Endodermal cell (in vitro differentiated cells): Measurements from ENCODE around the gene PDGFA. TPM values are rescaled to one million over a fixed set of nuclear protein-coding genes. Genes with fewer than 3 reads are reported as not detected.

Experiments
- DNase-seq: peaks from one replicate; pipeline ENCODE4 v3.0.0-alpha.2; 2017
- H3K27ac ChIP-seq: 2 replicates; pipeline ENCODE4 v1.5.1; 2013; ENCODE audit warnings: mild to moderate bottlenecking, low read depth, low read length, moderate library complexity
- H3K27me3 ChIP-seq: 2 replicates; pipeline ENCODE4 v1.6.1; 2013; ENCODE audit warnings: mild to moderate bottlenecking, low read length, moderate library complexity; ENCODE audit not compliant: insufficient read depth, control insufficient read depth, poor library complexity, severe bottlenecking
- H3K36me3 ChIP-seq: 2 replicates; pipeline ENCODE4 v1.7.0; 2013; ENCODE audit warnings: mild to moderate bottlenecking, low read length, moderate library complexity; ENCODE audit not compliant: control insufficient read depth, insufficient read depth
- H3K4me1 ChIP-seq: one replicate; pipeline ENCODE4 v1.7.0; 2013; ENCODE audit warnings: low read length; ENCODE audit not compliant: control insufficient read depth, insufficient read depth
- H3K4me3 ChIP-seq: 2 replicates; pipeline ENCODE4 v1.5.1; 2013; ENCODE audit warnings: mild to moderate bottlenecking, low read length, moderate library complexity
- H3K9ac ChIP-seq: 2 replicates; pipeline ENCODE4 v1.6.1; 2013; ENCODE audit warnings: mild to moderate bottlenecking, low read length, moderate library complexity; ENCODE audit not compliant: poor library complexity, severe bottlenecking; ENCODE audit errors: extremely low read depth
- H3K9me3 ChIP-seq: 2 replicates; pipeline ENCODE4 v1.6.1; 2013; ENCODE audit warnings: mild to moderate bottlenecking, low read length, moderate library complexity; ENCODE audit not compliant: control insufficient read depth
- H3K27ac Mint-ChIP-seq: 2 replicates; pipeline ENCODE4 v1.8.0; 2020; ENCODE audit warnings: mixed read lengths
- H3K27me3 Mint-ChIP-seq: 2 replicates; pipeline ENCODE4 v1.8.0; 2021; ENCODE audit warnings: mild to moderate bottlenecking, mixed read lengths; ENCODE audit not compliant: insufficient read depth
- H3K36me3 Mint-ChIP-seq: 2 replicates; pipeline ENCODE4 v1.8.0; 2020; ENCODE audit warnings: low read depth, mixed read lengths
- H3K4me1 Mint-ChIP-seq: 2 replicates; pipeline ENCODE4 v1.8.0; 2020; ENCODE audit warnings: mixed read lengths
- H3K4me3 Mint-ChIP-seq: 2 replicates; pipeline ENCODE4 v1.8.0; 2020; ENCODE audit warnings: mild to moderate bottlenecking, moderate library complexity, mixed read lengths
- H3K9me3 Mint-ChIP-seq: 2 replicates; pipeline ENCODE4 v1.8.0; 2020; ENCODE audit warnings: mild to moderate bottlenecking, mixed read lengths
- WGBS, 2 experiments: methylation state at CpG; one replicate each; pipeline versions ENCODE4 v1.1.5 to v1.1.7; 2013; ENCODE audit warnings: missing lambda C conversion rate in 2 of 2, mixed read lengths in 1 of 2; ENCODE audit not compliant: insufficient coverage in 1 of 2, insufficient read length in 1 of 2; 5-methylcytosine and 5-hydroxymethylcytosine counted together
- total RNA-seq, 2 donors: library from RNA; stranded (reverse); fragmentation: NEBNext Ultra II Directional in 1 of 2; extraction: Animal tissue kit (Norgen Biotek cat#: 25700) in 1 of 2; gene quantifications; 2 replicates in 1 of 2; 3 replicates in 1 of 2; pipeline ENCODE4 v1.2.1, GENCODE V29; 2021
- TF ChIP-seq, protein P1 (sequence below): fragments of 200-600 bp; sonication (generic); conservative IDR thresholded peaks from 2 replicates; pipeline ENCODE4 v1.5.0; 2021; ENCODE audit warnings: antibody characterized with exemption, mild to moderate bottlenecking

PDGFA gene
- total RNA-seq, 2 donors from 2014 or later: 11.9 to 24.1 TPM

DNA sequence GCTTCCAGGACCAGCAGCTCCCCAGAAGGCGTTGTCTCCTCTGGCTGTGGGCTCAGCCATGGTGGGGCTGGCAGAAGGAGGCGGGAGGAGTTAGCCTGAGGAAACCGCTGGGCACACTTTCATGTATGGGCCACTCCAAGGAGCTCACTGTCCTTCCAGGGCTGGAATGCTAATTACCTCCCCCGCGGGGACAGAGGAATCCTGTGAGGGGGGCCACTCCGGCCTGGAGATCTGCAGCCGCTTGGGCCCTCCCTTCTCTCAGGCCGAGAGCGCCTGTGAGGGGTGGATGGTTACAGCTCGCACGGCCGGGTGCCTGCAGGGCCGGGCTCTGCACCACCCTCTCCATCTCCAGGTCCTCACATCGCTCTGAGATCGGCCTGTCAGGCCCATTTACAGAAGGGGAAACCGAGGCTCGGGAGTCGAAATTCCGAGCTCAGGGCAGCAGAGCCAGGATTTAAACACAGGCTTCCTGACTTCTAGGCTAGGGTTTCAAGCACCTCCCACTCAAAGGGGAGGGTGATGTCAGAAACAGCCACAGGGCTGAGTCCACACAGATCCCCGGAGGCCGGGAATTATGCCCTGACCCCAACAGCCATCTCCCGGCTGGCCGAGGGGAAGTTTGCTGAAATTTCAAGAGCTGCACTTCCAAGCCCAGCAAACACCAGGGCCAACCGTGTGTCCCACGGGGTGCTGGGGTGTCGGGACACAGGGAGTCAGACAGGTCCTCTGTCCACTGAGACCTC lies 59.1 kb downstream of the PDGFA start:
- TF ChIP-seq, protein P1, sequence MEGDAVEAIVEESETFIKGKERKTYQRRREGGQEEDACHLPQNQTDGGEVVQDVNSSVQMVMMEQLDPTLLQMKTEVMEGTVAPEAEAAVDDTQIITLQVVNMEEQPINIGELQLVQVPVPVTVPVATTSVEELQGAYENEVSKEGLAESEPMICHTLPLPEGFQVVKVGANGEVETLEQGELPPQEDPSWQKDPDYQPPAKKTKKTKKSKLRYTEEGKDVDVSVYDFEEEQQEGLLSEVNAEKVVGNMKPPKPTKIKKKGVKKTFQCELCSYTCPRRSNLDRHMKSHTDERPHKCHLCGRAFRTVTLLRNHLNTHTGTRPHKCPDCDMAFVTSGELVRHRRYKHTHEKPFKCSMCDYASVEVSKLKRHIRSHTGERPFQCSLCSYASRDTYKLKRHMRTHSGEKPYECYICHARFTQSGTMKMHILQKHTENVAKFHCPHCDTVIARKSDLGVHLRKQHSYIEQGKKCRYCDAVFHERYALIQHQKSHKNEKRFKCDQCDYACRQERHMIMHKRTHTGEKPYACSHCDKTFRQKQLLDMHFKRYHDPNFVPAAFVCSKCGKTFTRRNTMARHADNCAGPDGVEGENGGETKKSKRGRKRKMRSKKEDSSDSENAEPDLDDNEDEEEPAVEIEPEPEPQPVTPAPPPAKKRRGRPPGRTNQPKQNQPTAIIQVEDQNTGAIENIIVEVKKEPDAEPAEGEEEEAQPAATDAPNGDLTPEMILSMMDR: no peak
- DNase-seq: peak; percentile 80
- no peak overlapping the region for H3K4me3 ChIP-seq
- no peak overlapping the region for H3K27ac ChIP-seq
- no peaks in the 10 kb centered on the region for H3K27me3 ChIP-seq
- H3K9me3 Mint-ChIP-seq: no peaks in the 10 kb centered on the region
- no peak overlapping the region for H3K9ac ChIP-seq
- peaks cover 4% of the 10 kb centered on the region for H3K4me1 ChIP-seq
- no peaks in the 10 kb centered on the region for H3K36me3 Mint-ChIP-seq
- no peaks in the 10 kb centered on the region for H3K4me1 Mint-ChIP-seq
- H3K36me3 ChIP-seq: no peaks in the 10 kb centered on the region
- no peaks in the 10 kb centered on the region for H3K27me3 Mint-ChIP-seq
- no peak overlapping the region for H3K4me3 Mint-ChIP-seq
- H3K27ac Mint-ChIP-seq: no peak overlapping the region
- no peaks in the 10 kb centered on the region for H3K9me3 ChIP-seq
- WGBS, 2 experiments: 47 to 66% methylated on average over 9 to 26 of the region's 26 CpGs

DNA sequence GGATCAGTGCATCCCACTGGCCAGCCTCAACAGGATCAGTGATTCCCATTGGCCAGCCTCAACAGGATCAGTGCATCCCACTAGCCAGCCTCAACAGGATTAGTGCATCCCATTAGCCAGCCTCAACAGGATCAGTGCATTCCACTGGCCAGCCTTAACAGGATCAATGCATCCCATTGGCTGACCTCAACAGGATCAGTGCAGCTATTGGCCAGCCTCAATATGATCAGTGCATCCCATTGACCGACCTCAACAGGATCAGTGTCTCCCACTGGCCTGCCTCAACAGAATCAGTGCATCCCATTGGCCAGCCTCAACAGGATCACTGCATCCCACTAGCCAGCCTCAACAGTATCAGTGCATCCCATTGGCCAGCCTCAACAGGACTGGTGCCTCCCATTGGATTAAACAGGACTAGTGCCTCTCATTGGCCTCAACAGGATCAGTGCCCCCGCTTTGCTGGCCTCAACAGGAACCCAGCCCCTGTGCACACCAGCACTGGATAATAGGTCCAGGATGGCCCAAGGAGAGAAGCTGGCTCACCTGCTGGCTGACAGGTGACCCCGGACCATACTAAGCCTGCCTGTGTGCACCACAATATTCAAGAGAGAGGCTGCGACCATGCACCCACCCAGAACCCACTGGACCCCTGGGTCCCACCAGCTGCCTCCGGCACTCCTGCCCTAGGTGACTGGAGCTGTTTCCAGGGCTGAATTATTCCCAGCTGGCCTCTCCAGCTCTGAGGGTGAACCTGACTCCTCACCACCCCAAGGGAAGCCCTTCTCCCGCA lies 59.9 kb downstream of the PDGFA start:
- H3K27ac Mint-ChIP-seq: no peak overlapping the region
- H3K9me3 Mint-ChIP-seq: no peaks in the 10 kb centered on the region
- no peak overlapping the region for H3K9ac ChIP-seq
- no peaks in the 10 kb centered on the region for H3K4me1 Mint-ChIP-seq
- H3K27me3 ChIP-seq: no peaks in the 10 kb centered on the region
- WGBS, 2 experiments: 89 to 97% methylated on average over 5 to 6 of the region's 6 CpGs
- H3K4me3 ChIP-seq: no peak overlapping the region
- no peak overlapping the region for H3K4me3 Mint-ChIP-seq
- no peaks in the 10 kb centered on the region for H3K27me3 Mint-ChIP-seq
- DNase-seq: no peak
- H3K27ac ChIP-seq: no peak overlapping the region
- peaks cover 4% of the 10 kb centered on the region for H3K4me1 ChIP-seq
- no peaks in the 10 kb centered on the region for H3K36me3 ChIP-seq
- TF ChIP-seq, protein P1: no peak
- no peaks in the 10 kb centered on the region for H3K36me3 Mint-ChIP-seq
- H3K9me3 ChIP-seq: no peaks in the 10 kb centered on the region

DNA sequence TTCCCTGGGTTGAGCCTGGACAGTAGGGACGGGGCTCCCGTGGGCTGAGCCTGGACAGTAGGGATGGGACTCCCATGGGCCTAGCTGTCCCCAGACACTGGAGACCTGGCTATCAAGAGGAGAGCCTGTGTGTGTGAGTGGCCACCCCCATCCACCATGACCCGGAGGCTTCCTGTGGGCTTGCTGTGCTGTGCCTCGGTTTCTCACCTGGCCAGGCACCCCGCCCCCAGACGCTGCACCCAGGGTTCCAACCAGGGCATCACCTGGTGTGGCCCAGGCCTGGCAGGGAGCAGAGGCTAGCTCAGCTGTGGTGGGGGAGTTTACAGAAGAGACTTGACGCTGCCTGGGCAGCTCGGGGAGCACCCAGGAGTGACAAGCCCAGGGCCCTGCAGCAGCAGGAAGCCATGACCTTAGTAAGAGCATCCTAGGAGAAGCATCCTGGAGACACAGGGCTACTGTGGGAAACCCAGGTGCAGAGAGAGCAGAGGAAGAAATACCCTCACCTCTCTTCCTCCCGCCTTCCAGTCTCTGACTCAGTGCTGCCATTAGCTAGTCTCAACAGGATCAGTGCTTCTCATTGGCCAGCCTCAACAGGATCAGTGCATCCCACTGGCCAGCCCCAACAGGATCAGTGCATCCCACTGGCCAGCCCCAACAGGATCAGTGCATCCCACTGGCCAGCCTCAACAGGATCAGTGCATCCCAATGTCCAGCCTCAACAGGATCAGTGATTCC lies 61.0 kb downstream of the PDGFA start:
- no peaks in the 10 kb centered on the region for H3K36me3 ChIP-seq
- TF ChIP-seq, protein P1: no peak

More for the DNA sequence above, 61.0 kb downstream of the PDGFA start:
- Mint-ChIP-seq H3K4me3 (no peak overlapping the region), H3K4me1 (no peaks in the 10 kb centered on the region), H3K27ac (no peak overlapping the region), H3K27me3 (no peaks in the 10 kb centered on the region), H3K36me3 (no peaks in the 10 kb centered on the region), H3K9me3 (no peaks in the 10 kb centered on the region)
- no peak overlapping the region for H3K9ac ChIP-seq
- DNase-seq: no peak
- H3K27ac ChIP-seq: no peak overlapping the region
- no peaks in the 10 kb centered on the region for H3K9me3 ChIP-seq
- no peaks in the 10 kb centered on the region for H3K27me3 ChIP-seq
- WGBS, 2 experiments: 90 to 100% methylated on average over 1 to 9 of the region's 9 CpGs
- H3K4me1 ChIP-seq: peaks cover 4% of the 10 kb centered on the region
- H3K4me3 ChIP-seq: no peak overlapping the region
